PFSK-1 (cell line): Measurements from ENCODE around the gene HOTAIR.

ENCODE experiments used
- POLR2AphosphoS5 ChIP-seq: IDR thresholded peaks from 2 replicates; pipeline ENCODE4 v1.6.1; 2012; ENCODE audit warnings: low read depth, mild to moderate bottlenecking, control low read depth, low read length, moderate library complexity
- SIN3A ChIP-seq: IDR thresholded peaks from 2 replicates; pipeline ENCODE4 v1.6.1; 2012; ENCODE audit warnings: mild to moderate bottlenecking, low read length, moderate library complexity, borderline replicate concordance; ENCODE audit not compliant: insufficient read depth
- TAF1 ChIP-seq: IDR thresholded peaks from 2 replicates; pipeline ENCODE4 v1.6.1; 2012; ENCODE audit warnings: low read length, control low read depth, borderline replicate concordance; ENCODE audit not compliant: insufficient read depth
- TF ChIP-seq, protein P1 (sequence below), 2 experiments: IDR thresholded peaks; 2 replicates each; pipeline versions ENCODE4 v1.6.1 to v1.8.0; 2011 to 2012; ENCODE audit warnings: low read depth in 2 of 2, low read length in 2 of 2, control low read depth in 1 of 2, inconsistent platforms in 1 of 2, mild to moderate bottlenecking in 1 of 2, moderate library complexity in 1 of 2; ENCODE audit not compliant: insufficient read depth in 1 of 2

GRCh38 chr12:54017878-54018467 is 43.2 kb upstream of the HOTAIR start:
- TF ChIP-seq POLR2AphosphoS5 (peak; percentile 48; the same call in 1 of the 2 replicates), TAF1 (no peak), SIN3A (no peak)
- TF ChIP-seq, protein P1, sequence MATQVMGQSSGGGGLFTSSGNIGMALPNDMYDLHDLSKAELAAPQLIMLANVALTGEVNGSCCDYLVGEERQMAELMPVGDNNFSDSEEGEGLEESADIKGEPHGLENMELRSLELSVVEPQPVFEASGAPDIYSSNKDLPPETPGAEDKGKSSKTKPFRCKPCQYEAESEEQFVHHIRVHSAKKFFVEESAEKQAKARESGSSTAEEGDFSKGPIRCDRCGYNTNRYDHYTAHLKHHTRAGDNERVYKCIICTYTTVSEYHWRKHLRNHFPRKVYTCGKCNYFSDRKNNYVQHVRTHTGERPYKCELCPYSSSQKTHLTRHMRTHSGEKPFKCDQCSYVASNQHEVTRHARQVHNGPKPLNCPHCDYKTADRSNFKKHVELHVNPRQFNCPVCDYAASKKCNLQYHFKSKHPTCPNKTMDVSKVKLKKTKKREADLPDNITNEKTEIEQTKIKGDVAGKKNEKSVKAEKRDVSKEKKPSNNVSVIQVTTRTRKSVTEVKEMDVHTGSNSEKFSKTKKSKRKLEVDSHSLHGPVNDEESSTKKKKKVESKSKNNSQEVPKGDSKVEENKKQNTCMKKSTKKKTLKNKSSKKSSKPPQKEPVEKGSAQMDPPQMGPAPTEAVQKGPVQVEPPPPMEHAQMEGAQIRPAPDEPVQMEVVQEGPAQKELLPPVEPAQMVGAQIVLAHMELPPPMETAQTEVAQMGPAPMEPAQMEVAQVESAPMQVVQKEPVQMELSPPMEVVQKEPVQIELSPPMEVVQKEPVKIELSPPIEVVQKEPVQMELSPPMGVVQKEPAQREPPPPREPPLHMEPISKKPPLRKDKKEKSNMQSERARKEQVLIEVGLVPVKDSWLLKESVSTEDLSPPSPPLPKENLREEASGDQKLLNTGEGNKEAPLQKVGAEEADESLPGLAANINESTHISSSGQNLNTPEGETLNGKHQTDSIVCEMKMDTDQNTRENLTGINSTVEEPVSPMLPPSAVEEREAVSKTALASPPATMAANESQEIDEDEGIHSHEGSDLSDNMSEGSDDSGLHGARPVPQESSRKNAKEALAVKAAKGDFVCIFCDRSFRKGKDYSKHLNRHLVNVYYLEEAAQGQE (IDR thresholded peaks at IDR 0.05; ENCODE audit: insufficient read depth in 1 of 2, low read depth in 2 of 2, low read length in 2 of 2): no peak
